ENCODE data around the gene C8G. TPM values are rescaled to one million over a fixed set of nuclear protein-coding genes. Genes with fewer than 3 reads are reported as not detected.

The C8G gene
- total RNA-seq, 6 donors from 2014 or later: 1.8 to 4.4 (median 2.1) TPM; not detected in 3

GRCh38 chr9:136925414-136926153, 19.5 kb upstream of the C8G start:
- ATAC-seq (ENCODE audit: low FRiP score in 2 of 2) (no peak), DNase-seq (peak in 1 of 2 donors; percentile 72)
- Histone ChIP-seq H3K9me3 (no peaks in the 10 kb centered on the region), H3K36me3 (peaks cover 2 to 56% (median 39%) of the 10 kb centered on the region in 4 donors), H3K27me3 (no peaks in the 10 kb centered on the region), H3K4me1 (peaks cover 0 to 6% (median 0%) of the 10 kb centered on the region in 4 donors), H3K4me3 (no peak overlapping the region), H3K27ac (no peak overlapping the region)
- WGBS, 2 donors: 81 to 88% methylated on average over 25 to 31 of the region's 33 CpGs
- TF ChIP-seq POLR2AphosphoS5 (IDR thresholded peaks at IDR 0.05): no peak
- no peak for TF ChIP-seq POLR2A (IDR thresholded peaks at IDR 0.05)
- TF ChIP-seq CTCF (IDR thresholded peaks at IDR 0.05): no peak
- no peak for TF ChIP-seq EP300 (IDR thresholded peaks at IDR 0.05)

- peaks cover 0 to 50% (median 32%) of the 10 kb centered on the region in 4 donors for H3K36me3 ChIP-seq
- 86 to 91% methylated on average over 2 to 9 of the region's 9 CpGs for WGBS, 2 donors
- DNase-seq: peak in 1 of 2 donors; percentile 33
- no peaks in the 10 kb centered on the region for H3K9me3 ChIP-seq
- no peaks in the 10 kb centered on the region for H3K27me3 ChIP-seq
- TF ChIP-seq EP300 (IDR thresholded peaks at IDR 0.05) (no peak), POLR2AphosphoS5 (IDR thresholded peaks at IDR 0.05) (no peak)
- H3K27ac ChIP-seq: no peak overlapping the region
- ATAC-seq (ENCODE audit: low FRiP score in 2 of 2): peak in 1 of 2 donors; percentile 13
- no peak overlapping the region for H3K4me3 ChIP-seq
- peaks cover 0 to 6% (median 0%) of the 10 kb centered on the region in 4 donors for H3K4me1 ChIP-seq
Measured at GRCh38 chr9:136926154-136926704, 18.8 kb upstream of the C8G start.

- DNase-seq (peak in 1 of 2 donors; percentile 37), ATAC-seq (ENCODE audit: low FRiP score in 2 of 2) (no peak)
- Histone ChIP-seq H3K36me3 (peaks cover 0 to 45% (median 30%) of the 10 kb centered on the region in 4 donors), H3K4me3 (no peak overlapping the region), H3K27me3 (no peaks in the 10 kb centered on the region), H3K27ac (no peak overlapping the region), H3K9me3 (no peaks in the 10 kb centered on the region), H3K4me1 (peaks cover 0 to 6% (median 0%) of the 10 kb centered on the region in 4 donors)
- WGBS, 2 donors: 95 to 97% methylated on average over 12 to 13 of the region's 13 CpGs
- no peak for TF ChIP-seq POLR2AphosphoS5 (IDR thresholded peaks at IDR 0.05)
- TF ChIP-seq EP300 (IDR thresholded peaks at IDR 0.05): no peak
- no peak for TF ChIP-seq CTCF (IDR thresholded peaks at IDR 0.05)
- TF ChIP-seq POLR2A (IDR thresholded peaks at IDR 0.05): no peak
Measured at GRCh38 chr9:136926749-136927148, 18.3 kb upstream of the C8G start.

GRCh38 chr9:136927343-136928271, 17.4 kb upstream of the C8G start:
- no peaks in the 10 kb centered on the region for H3K9me3 ChIP-seq
- peaks cover 0 to 6% (median 0%) of the 10 kb centered on the region in 4 donors for H3K4me1 ChIP-seq
- WGBS, 2 donors: 74 to 81% methylated on average over 22 to 23 of the region's 23 CpGs
- no peaks in the 10 kb centered on the region for H3K27me3 ChIP-seq
- no peak for TF ChIP-seq POLR2A (IDR thresholded peaks at IDR 0.05)
- no peak for TF ChIP-seq CTCF (IDR thresholded peaks at IDR 0.05)
- TF ChIP-seq EP300 (IDR thresholded peaks at IDR 0.05): no peak
- DNase-seq: no peak
- H3K36me3 ChIP-seq: peaks cover 0 to 38% (median 26%) of the 10 kb centered on the region in 4 donors
- H3K4me3 ChIP-seq: no peak overlapping the region
- ATAC-seq (ENCODE audit: low FRiP score in 2 of 2): no peak
- no peak overlapping the region for H3K27ac ChIP-seq

GRCh38 chr9:136928591-136928990, 16.5 kb upstream of the C8G start:
- TF ChIP-seq POLR2AphosphoS5 (IDR thresholded peaks at IDR 0.05) (no peak), POLR2A (IDR thresholded peaks at IDR 0.05) (no peak)
- 71 to 85% methylated on average over 4 to 9 of the region's 9 CpGs for WGBS, 2 donors
- peak in 1 of 2 donors; percentile 65 for DNase-seq
- peaks cover 0 to 35% (median 26%) of the 10 kb centered on the region in 4 donors for H3K36me3 ChIP-seq
- ATAC-seq (ENCODE audit: low FRiP score in 2 of 2): no peak
- no peaks in the 10 kb centered on the region for H3K27me3 ChIP-seq
- peaks cover 0 to 6% (median 0%) of the 10 kb centered on the region in 4 donors for H3K4me1 ChIP-seq
- H3K9me3 ChIP-seq: no peaks in the 10 kb centered on the region
- no peak overlapping the region for H3K27ac ChIP-seq
- no peak overlapping the region for H3K4me3 ChIP-seq

All from upper lobe of left lung (tissue), 6 donors.